Uterus (tissue), 4 donors: ENCODE measurements around the gene OR6C1. TPM values are rescaled to one million over a fixed set of nuclear protein-coding genes. Genes with fewer than 3 reads are reported as not detected.
"Not testable (repeated sequence)": the region's sequence is repeated elsewhere in the genome, so short reads cannot be mapped to it uniquely, and the experiment has no call there.

Source experiments
- DNase-seq, 2 donors: peaks; one replicate each; pipeline ENCODE4 v3.0.0-alpha.2; 2019 to 2020
- H3K27ac ChIP-seq, 2 donors: fragments of 200-600 bp; sonication (generic); 1 replicate in 1 of 2; 2 replicates in 1 of 2; pipeline ENCODE4 v1.5.1; 2016 to 2018
- H3K27me3 ChIP-seq, 2 donors: fragments of 200-600 bp; sonication (generic); one replicate each; pipeline ENCODE4 v1.5.1; 2018 to 2019; ENCODE audit warnings: control low read depth in 1 of 2
- H3K36me3 ChIP-seq, 2 donors: fragments of 200-600 bp; sonication (generic); one replicate each; pipeline ENCODE4 v1.5.1; 2019; ENCODE audit warnings: control low read depth in 1 of 2
- H3K4me1 ChIP-seq, 2 donors: fragments of 200-600 bp; sonication (generic); one replicate each; pipeline ENCODE4 v1.5.1; 2018 to 2019; ENCODE audit warnings: control low read depth in 1 of 2
- H3K4me3 ChIP-seq, 2 donors: fragments of 200-600 bp; sonication (generic); 1 replicate in 1 of 2; 2 replicates in 1 of 2; pipeline ENCODE4 v1.5.1; 2018 to 2019; ENCODE audit warnings: mild to moderate bottlenecking in 1 of 2
- H3K9me3 ChIP-seq, 2 donors: fragments of 200-600 bp; sonication (generic); one replicate each; pipeline ENCODE4 v1.5.1; 2019; ENCODE audit warnings: control low read depth in 1 of 2
- POLR2A ChIP-seq, 2 donors: fragments of 450-650 bp; IDR thresholded peaks; one replicate each; pipeline ENCODE4 v1.6.1; 2016; ENCODE audit warnings: antibody characterized with exemption in 2 of 2, mild to moderate bottlenecking in 1 of 2, moderate library complexity in 1 of 2
- intact Hi-C: fragments of 100-400 bp; cut with DNase I; formaldehyde crosslinking; loops from one replicate; pipeline ENCODE4 v1.15.1; 2023; ENCODE audit warnings: low total_unique reads
- total RNA-seq, 4 donors: library from RNA; depleted of rRNA in 3 of 4; stranded (reverse); fragments of >200 nt in 3 of 4; gene quantifications; one replicate each; pipeline versions ENCODE4 v1.1.0 to v1.2.4, GENCODE V29; 2014 to 2023
- TF ChIP-seq, protein P1 (sequence below), 4 experiments: fragments of 200-600 bp in 2 of 4; fragments of 450-650 bp in 2 of 4; sonication (generic) in 2 of 4; IDR thresholded peaks; one replicate each; pipeline ENCODE4 v1.5.1; 2016 to 2019; ENCODE audit warnings: antibody characterized with exemption in 4 of 4, mild to moderate bottlenecking in 2 of 4, moderate library complexity in 1 of 4
- donor health status: DM: yes; HTN: yes; CAD: no.

The OR6C1 gene
- total RNA-seq = not detected

DNA sequence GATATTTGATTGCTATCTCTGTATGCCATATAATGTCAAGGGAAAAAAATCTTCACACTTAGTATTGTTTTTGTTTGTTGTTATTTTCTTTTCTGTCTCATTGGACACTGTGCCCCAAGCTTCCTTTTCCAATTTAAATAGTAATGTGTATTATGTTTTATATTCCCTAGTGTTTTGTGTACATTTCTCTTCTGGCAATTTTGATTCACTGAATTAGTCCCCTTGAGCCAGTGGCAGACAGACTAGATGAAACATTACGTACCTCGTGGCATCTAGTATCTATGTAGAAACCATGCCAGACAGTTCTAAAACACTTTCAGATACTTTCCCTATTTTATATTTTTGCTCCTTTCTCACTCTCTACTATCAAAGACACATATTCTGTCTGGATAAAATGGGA lies at the start of gene OR6C1:
OR6C1 (plus strand) TSS at position 301 of the 400 bp plus-strand sequence. CDS start 6,257 bp downstream, outside the sequence.
- Histone ChIP-seq H3K36me3 (no peaks in the 10 kb centered on the region), H3K27ac (no peak within 1 kb of the TSS), H3K27me3 (no peaks in the 10 kb centered on the region), H3K4me3 (no peak within 1 kb of the TSS), H3K4me1 (no peaks in the 10 kb centered on the region), H3K9me3 (no peaks in the 10 kb centered on the region)
- intact Hi-C loops = no loop called here
- no peak for DNase-seq
- TF ChIP-seq, protein P1, sequence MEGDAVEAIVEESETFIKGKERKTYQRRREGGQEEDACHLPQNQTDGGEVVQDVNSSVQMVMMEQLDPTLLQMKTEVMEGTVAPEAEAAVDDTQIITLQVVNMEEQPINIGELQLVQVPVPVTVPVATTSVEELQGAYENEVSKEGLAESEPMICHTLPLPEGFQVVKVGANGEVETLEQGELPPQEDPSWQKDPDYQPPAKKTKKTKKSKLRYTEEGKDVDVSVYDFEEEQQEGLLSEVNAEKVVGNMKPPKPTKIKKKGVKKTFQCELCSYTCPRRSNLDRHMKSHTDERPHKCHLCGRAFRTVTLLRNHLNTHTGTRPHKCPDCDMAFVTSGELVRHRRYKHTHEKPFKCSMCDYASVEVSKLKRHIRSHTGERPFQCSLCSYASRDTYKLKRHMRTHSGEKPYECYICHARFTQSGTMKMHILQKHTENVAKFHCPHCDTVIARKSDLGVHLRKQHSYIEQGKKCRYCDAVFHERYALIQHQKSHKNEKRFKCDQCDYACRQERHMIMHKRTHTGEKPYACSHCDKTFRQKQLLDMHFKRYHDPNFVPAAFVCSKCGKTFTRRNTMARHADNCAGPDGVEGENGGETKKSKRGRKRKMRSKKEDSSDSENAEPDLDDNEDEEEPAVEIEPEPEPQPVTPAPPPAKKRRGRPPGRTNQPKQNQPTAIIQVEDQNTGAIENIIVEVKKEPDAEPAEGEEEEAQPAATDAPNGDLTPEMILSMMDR (IDR thresholded peaks at IDR 0.05) = no peak
- TF ChIP-seq POLR2A (IDR thresholded peaks at IDR 0.05) = no peak

DNA sequence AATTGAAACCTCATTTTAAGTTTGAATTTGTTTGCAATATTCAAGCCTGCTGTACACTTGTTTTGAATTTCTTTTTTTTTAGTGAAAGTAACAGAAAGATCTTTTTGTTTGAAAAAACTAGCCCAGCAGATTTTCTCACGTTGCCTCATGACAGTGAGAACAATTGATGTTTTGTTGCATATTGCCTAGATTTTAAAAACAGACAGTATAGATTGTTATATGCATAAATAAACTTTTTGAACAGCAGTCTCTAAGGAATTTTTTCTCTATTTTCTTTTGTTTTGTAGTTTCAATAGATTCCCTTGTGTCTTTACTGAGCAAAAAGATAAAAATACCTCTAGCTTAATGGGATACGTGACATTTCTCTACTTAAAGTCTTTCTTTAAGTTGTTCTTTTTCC lies 33.2 kb upstream of the OR6C1 start:
- no peaks in the 10 kb centered on the region for H3K4me1 ChIP-seq
- H3K36me3 ChIP-seq = no peaks in the 10 kb centered on the region
- DNase-seq = no peak
- TF ChIP-seq POLR2A (IDR thresholded peaks at IDR 0.05) = no peak
- TF ChIP-seq, protein P1 (IDR thresholded peaks at IDR 0.05) = no peak
- no peaks in the 10 kb centered on the region for H3K9me3 ChIP-seq
- H3K27ac ChIP-seq = no peak overlapping the region
- intact Hi-C loops = no loop called here
- no peaks in the 10 kb centered on the region for H3K27me3 ChIP-seq
- H3K4me3 ChIP-seq = no peak overlapping the region

DNA sequence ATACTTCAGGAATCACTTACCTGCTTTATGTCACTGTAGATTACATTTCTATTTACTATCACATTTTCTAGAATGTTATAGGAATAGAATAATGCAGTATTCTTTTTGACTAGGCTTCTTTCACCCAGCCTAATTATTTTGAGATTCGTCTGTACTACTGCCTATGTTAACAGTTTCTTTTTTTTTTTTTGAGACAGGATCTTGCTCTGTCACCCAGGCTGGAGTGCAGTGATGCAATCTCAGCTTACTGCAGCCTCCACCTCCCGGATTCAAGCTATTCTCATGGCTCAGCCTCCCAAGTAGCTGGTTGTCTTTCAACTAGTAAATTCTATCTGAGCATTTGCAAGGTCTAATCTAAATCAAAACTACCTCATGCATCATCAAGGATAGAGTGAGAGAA lies 24.1 kb upstream of the OR6C1 start:
- no peak overlapping the region for H3K27ac ChIP-seq
- no peaks in the 10 kb centered on the region for H3K27me3 ChIP-seq
- H3K4me3 ChIP-seq = no peak overlapping the region
- intact Hi-C loops = no loop called here
- TF ChIP-seq, protein P1 (IDR thresholded peaks at IDR 0.05) = no peak
- no peak for TF ChIP-seq POLR2A (IDR thresholded peaks at IDR 0.05)
- no peak for DNase-seq
- no peaks in the 10 kb centered on the region for H3K36me3 ChIP-seq
- H3K4me1 ChIP-seq = no peaks in the 10 kb centered on the region
- H3K9me3 ChIP-seq = no peaks in the 10 kb centered on the region

DNA sequence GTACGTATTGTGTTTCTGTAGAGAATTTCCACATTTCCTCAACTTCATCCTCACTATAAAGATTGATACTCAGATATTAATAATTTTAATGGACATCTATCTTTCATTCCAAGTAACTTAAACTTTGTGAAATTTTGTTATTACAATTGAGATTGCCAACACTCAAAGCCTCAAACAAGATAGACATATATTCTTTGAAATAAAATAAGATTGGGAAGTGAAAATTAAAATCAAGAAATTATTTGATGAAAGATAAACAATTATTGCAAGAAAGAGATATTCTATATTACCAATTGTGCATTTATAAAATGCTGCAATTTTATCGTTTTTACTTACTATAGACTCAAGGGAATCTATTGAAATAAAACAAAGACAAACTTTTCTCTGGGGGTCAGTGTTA lies 17.7 kb upstream of the OR6C1 start, which contains the start of gene OR6C6:
OR6C6 (minus strand) TSS at position 101 of the 400 bp plus-strand sequence. CDS start 1,337 bp downstream, outside the sequence.
- DNase-seq = no peak
- intact Hi-C loops = no loop called here
- no peak within 1 kb of the TSS for H3K27ac ChIP-seq
- no peaks in the 10 kb centered on the region for H3K4me1 ChIP-seq
- no peak within 1 kb of the TSS for H3K4me3 ChIP-seq
- H3K9me3 ChIP-seq = no peaks in the 10 kb centered on the region
- no peak for TF ChIP-seq POLR2A (IDR thresholded peaks at IDR 0.05)
- TF ChIP-seq, protein P1 (IDR thresholded peaks at IDR 0.05) = no peak
- H3K27me3 ChIP-seq = no peaks in the 10 kb centered on the region
- no peaks in the 10 kb centered on the region for H3K36me3 ChIP-seq

DNA sequence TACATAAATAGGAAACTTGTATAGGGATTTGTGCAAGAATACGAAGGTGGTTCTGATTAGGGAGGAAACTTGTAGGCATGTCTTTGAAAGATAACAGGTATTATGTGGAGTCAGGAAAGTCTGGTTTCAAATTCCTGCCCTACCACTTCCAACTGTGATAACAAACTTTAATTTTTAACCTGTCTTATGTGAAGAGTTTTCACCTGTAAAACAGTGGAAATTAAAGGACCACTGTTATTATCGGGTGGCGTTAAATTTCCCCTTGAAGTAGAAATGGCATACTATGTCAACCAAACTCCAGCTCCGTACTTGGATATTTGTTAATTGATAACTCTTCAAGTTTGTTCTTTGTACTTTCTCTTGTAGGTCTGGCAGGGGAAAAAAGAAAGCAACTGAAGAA lies 6.1 kb downstream of the OR6C1 start:
- Histone ChIP-seq H3K9me3 (no peaks in the 10 kb centered on the region), H3K4me3 (no peak overlapping the region), H3K36me3 (no peaks in the 10 kb centered on the region), H3K27me3 (no peaks in the 10 kb centered on the region), H3K27ac (no peak overlapping the region), H3K4me1 (no peaks in the 10 kb centered on the region)
- TF ChIP-seq, protein P1 (IDR thresholded peaks at IDR 0.05) = no peak
- TF ChIP-seq POLR2A (IDR thresholded peaks at IDR 0.05) = no peak
- no peak for DNase-seq
- intact Hi-C loops = no loop called here

DNA sequence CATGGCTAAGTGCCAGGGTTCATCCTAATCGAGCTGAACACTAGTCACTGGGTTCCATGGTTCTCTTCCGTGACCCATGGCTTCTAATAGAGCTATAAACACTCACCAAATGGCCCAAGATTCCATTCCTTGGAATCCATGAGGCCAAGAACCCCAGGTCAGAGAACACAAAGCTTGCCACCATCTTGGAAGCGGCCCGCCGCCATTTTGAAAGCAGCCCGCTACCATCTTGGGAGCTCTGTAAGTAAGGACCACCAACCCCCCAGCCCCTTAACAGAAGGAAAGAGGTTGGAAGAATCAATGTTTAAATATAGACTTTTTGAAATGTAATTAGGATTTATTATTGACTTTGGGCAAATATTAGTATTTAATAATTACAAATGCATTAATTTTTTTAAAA lies 11.7 kb downstream of the OR6C1 start:
- H3K4me1 ChIP-seq, H3K27ac ChIP-seq, H3K4me3 ChIP-seq, intact Hi-C loops, H3K27me3 ChIP-seq, DNase-seq, H3K36me3 ChIP-seq, H3K9me3 ChIP-seq: not testable (repeated sequence)
